Activated CD4-positive, alpha-beta T cell treated with anti-CD3 and anti-CD28 coated beads for 36 hours (primary cell): ENCODE data around the gene EXO5. TPM values are rescaled to one million over a fixed set of nuclear protein-coding genes. Genes with fewer than 3 reads are reported as not detected.
"Not testable (repeated sequence)": the region's sequence is repeated elsewhere in the genome, so short reads cannot be mapped to it uniquely, and the experiment has no call there.

Experiments used
- ATAC-seq: fragments of 200-7000 bp; cut with Tn5 transposase; one replicate; pipeline ENCODE4 v1.10.0; 2021; ENCODE audit warnings: mild to moderate bottlenecking, moderate library complexity
- CTCF ChIA-PET: fragments of 350-600 bp; sonication (Branson Sonifier 250); formaldehyde crosslinking; loops from one replicate; lab custom pipeline; 2021; ENCODE audit warnings: antibody characterized with exemption; lab: Charles Lee
- POLR2A ChIA-PET: fragments of 350-600 bp; sonication (Branson Sonifier 250); formaldehyde crosslinking; loops from one replicate; lab custom pipeline; 2021; ENCODE audit warnings: antibody characterized with exemption, inconsistent platforms; lab: Charles Lee
- DNase-seq: peaks from one replicate; pipeline ENCODE4 v3.0.0-alpha.2; 2020
- H3K27ac Mint-ChIP-seq: one replicate; pipeline ENCODE4 v1.8.0; 2021; ENCODE audit warnings: mixed read lengths
- H3K27me3 Mint-ChIP-seq: one replicate; pipeline ENCODE4 v1.8.0; 2021; ENCODE audit warnings: mixed read lengths
- H3K36me3 Mint-ChIP-seq: one replicate; pipeline ENCODE4 v1.8.0; 2021; ENCODE audit warnings: low read depth, mixed read lengths
- H3K4me1 Mint-ChIP-seq: one replicate; pipeline ENCODE4 v1.8.0; 2021; ENCODE audit warnings: mixed read lengths
- H3K4me3 Mint-ChIP-seq: one replicate; pipeline ENCODE4 v1.8.0; 2021; ENCODE audit warnings: mild to moderate bottlenecking, moderate library complexity, mixed read lengths
- H3K9me3 Mint-ChIP-seq: one replicate; pipeline ENCODE4 v1.8.0; 2021; ENCODE audit warnings: low read depth, mixed read lengths
- intact Hi-C, 2 experiments: fragments of 100-400 bp; cut with DNase I in 1 of 2; cut with micrococcal nuclease in 1 of 2; formaldehyde crosslinking; loops; one replicate each; pipeline versions ENCODE4 v1.14.2 to v1.15.1; 2022 to 2024; cut with DNase I, micrococcal nuclease
- total RNA-seq, 2 experiments: library from RNA; stranded (reverse); gene quantifications; one replicate each; pipeline ENCODE4 v1.2.3, GENCODE V29; 2021

The EXO5 gene
- total RNA-seq, 2 experiments from 2014 or later = 9.5 to 11.9 TPM

GRCh38 chr1:40546957-40547356 lies 38.4 kb downstream of the EXO5 start:
- ATAC-seq (no peak), DNase-seq (no peak)
- intact Hi-C loops = no loop called here
- ChIA-PET CTCF (no interaction called here), POLR2A (no interaction called here)
- Mint-ChIP-seq H3K27me3 (no peaks in the 10 kb centered on the region), H3K27ac (no peak overlapping the region), H3K4me3 (no peak overlapping the region), H3K36me3 (peaks cover 47% of the 10 kb centered on the region), H3K4me1 (no peaks in the 10 kb centered on the region), H3K9me3 (peaks cover 18% of the 10 kb centered on the region)

GRCh38 chr1:40553017-40553416 lies 44.5 kb downstream of the EXO5 start:
- Mint-ChIP-seq H3K27me3 (no peaks in the 10 kb centered on the region), H3K36me3 (no peaks in the 10 kb centered on the region), H3K27ac (no peak overlapping the region), H3K4me3 (no peak overlapping the region), H3K4me1 (no peaks in the 10 kb centered on the region), H3K9me3 (no peaks in the 10 kb centered on the region)
- ATAC-seq = no peak
- no peak for DNase-seq
- intact Hi-C loops = no loop called here
- ChIA-PET CTCF (interaction anchor here (0.6 to 0.7 kb wide), 2 partner anchors 21 to 289 kb away, joined by 3 read pairs; no protein-coding TSS in a partner anchor), POLR2A (no interaction called here)

DNA sequence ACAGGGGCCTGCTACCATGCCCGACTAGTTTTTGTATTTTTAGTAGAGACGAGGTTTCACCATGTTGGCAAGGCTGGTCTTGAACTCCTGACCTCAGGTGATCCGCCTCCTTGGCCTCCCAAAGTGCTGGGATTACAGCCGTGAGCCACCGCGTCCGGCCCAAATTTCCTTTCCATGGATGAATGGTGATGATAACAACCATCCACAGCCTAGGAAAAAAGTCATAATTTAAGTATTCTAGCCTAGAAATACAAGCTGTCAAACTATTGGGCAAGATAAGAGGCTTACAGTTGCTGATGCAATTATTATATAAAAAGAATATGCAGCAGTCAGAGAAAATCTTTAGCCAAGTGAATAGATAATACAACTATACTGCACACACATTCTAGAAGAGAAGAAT lies 46.2 kb downstream of the EXO5 start:
- H3K36me3 Mint-ChIP-seq, H3K4me1 Mint-ChIP-seq, DNase-seq, H3K4me3 Mint-ChIP-seq, H3K27ac Mint-ChIP-seq, H3K27me3 Mint-ChIP-seq, ATAC-seq, H3K9me3 Mint-ChIP-seq, POLR2A ChIA-PET, intact Hi-C loops: not testable (repeated sequence)
- CTCF ChIA-PET = interaction anchor here (0.7 kb wide), 2 partner anchors 145 to 691 kb away, joined by 3 read pairs; no protein-coding TSS in a partner anchor

DNA sequence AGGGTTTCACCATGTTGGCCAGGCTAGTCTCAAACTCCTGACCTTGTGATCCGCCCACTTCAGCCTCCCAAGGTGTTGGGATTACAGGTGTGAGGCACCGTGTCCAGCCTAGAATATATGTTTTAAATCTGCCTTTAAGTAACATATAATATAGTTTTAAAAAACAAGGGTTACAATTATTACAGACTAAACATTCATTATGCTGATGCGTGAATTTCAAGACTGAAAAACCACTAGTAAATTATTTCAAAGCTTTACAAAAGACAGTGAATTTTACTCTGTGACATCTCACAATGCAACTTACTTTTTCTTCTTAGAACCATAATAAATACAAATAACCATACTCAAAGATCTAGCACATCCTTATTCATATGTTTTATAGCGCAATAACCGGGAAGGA lies 47.6 kb downstream of the EXO5 start:
- H3K36me3 Mint-ChIP-seq = no peaks in the 10 kb centered on the region
- intact Hi-C loops = no loop called here
- H3K27ac Mint-ChIP-seq = no peak overlapping the region
- CTCF ChIA-PET = interaction anchor here (1.0 kb wide), 2 partner anchors 24 to 636 kb away, joined by 3 to 4 read pairs; no protein-coding TSS in a partner anchor
- no peak for DNase-seq
- no peaks in the 10 kb centered on the region for H3K27me3 Mint-ChIP-seq
- ATAC-seq = no peak
- H3K4me3 Mint-ChIP-seq = no peak overlapping the region
- H3K9me3 Mint-ChIP-seq = no peaks in the 10 kb centered on the region
- POLR2A ChIA-PET = no interaction called here
- no peaks in the 10 kb centered on the region for H3K4me1 Mint-ChIP-seq

DNA sequence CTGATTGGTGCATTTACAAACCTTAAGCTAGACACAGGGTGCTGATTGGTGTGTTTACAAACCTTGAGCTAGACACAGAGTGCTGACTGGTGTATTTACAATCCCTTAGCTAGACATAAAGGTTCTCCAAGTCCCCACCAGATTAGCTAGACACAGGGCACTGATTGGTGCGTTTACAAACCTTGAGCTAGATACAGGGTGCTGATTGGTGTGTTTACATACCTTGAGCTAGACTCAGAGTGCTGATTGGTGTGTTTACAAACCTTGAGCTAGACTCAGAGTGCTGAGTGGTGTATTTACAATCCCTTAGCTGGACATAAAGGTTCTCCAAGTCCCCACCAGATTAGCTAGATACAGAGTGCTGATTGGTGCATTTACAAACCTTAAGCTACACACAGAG lies 49.7 kb downstream of the EXO5 start:
- ATAC-seq, POLR2A ChIA-PET, intact Hi-C loops, H3K9me3 Mint-ChIP-seq, H3K36me3 Mint-ChIP-seq, H3K27ac Mint-ChIP-seq, H3K27me3 Mint-ChIP-seq, H3K4me1 Mint-ChIP-seq, H3K4me3 Mint-ChIP-seq, DNase-seq: not testable (repeated sequence)
- CTCF ChIA-PET = interaction anchor here (0.8 kb wide), 1 partner anchor 118 kb away, joined by 4 read pairs; no protein-coding TSS in a partner anchor

DNA sequence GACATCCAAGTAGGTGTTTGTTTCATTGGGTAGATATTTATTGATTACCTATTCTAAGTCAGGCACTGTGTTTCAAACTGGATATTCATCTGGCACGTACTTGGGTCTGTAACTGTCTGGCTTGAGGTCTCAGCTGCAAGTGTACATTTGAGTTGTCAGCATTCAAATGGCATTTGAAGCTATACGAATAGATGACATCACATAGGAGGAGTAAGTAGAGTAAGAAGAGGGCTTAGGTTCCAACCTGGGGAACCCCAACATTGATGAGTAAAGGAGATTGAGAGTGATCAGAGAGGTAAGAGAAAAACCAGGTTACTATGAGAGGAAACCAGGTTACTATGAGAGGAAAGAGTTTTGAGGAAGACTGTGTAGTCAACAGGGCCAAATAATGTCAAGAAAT lies 53.6 kb downstream of the EXO5 start:
- H3K27ac Mint-ChIP-seq = no peak overlapping the region
- peaks cover 12% of the 10 kb centered on the region for H3K4me1 Mint-ChIP-seq
- POLR2A ChIA-PET = no interaction called here
- H3K4me3 Mint-ChIP-seq = no peak overlapping the region
- peaks cover 8% of the 10 kb centered on the region for H3K27me3 Mint-ChIP-seq
- no peaks in the 10 kb centered on the region for H3K36me3 Mint-ChIP-seq
- peaks cover 3% of the 10 kb centered on the region for H3K9me3 Mint-ChIP-seq
- CTCF ChIA-PET = no interaction called here
- DNase-seq = peak; percentile 9
- intact Hi-C loops = no loop called here
- ATAC-seq = peak; percentile 84

DNA sequence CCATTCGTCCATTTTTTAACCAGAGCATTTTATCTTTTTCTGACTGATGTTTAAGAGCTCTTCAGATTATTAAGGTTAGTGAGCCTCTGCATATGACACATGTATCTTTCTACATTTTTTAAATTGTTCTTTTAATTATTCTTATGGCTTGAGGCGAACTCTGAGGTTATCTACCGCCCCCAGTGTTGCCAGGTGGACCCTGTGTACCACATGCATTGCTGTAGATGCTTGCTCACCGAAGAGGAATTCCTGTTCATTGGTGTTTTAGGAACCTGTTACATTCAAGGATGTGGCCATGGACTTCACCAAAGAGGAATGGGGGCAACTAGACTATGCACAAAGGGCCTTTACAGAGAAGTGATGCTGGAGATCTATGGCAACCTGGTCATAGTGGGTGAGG lies 54.7 kb downstream of the EXO5 start:
- POLR2A ChIA-PET = no interaction called here
- intact Hi-C loops = no loop called here
- peaks cover 12% of the 10 kb centered on the region for H3K4me1 Mint-ChIP-seq

DNA sequence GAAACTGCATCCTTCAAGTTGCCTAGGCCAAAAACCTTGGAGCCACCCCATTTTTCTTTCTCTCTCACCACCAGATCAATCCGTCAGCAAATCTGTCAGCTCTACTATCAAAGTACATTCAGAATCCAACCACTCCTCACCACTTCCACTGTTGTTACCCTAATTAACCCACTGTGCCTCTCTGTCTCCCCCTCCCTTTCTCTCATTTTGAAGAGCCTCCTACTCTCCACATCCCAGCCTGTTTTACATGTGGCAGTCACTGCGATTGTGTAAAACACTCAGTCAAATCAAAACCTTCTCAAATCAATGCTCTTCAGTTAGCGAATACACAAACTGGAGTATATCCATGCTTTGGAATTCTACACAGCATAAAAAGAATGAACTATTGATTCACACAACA lies 55.9 kb downstream of the EXO5 start:
- Mint-ChIP-seq H3K4me3 (no peak overlapping the region), H3K4me1 (peaks cover 12% of the 10 kb centered on the region), H3K27me3 (peaks cover 8% of the 10 kb centered on the region), H3K36me3 (no peaks in the 10 kb centered on the region), H3K9me3 (peaks cover 3% of the 10 kb centered on the region), H3K27ac (no peak overlapping the region)
- intact Hi-C loops = no loop called here
- POLR2A ChIA-PET = no interaction called here
- DNase-seq = no peak
- no peak for ATAC-seq
- CTCF ChIA-PET = no interaction called here

More for the DNA sequence above, 54.7 kb downstream of the EXO5 start:
- DNase-seq (no peak), ATAC-seq (no peak)
- Mint-ChIP-seq H3K27ac (no peak overlapping the region), H3K4me3 (no peak overlapping the region), H3K36me3 (no peaks in the 10 kb centered on the region), H3K9me3 (peaks cover 3% of the 10 kb centered on the region), H3K27me3 (peaks cover 8% of the 10 kb centered on the region)
- CTCF ChIA-PET = interaction anchor here (0.7 kb wide), 1 partner anchor 31 kb away, joined by 4 read pairs; the partner anchor contains the start of gene ZNF684

- no peak overlapping the region for H3K27ac Mint-ChIP-seq
Measured at GRCh38 chr1:40564913-40565312, 56.3 kb downstream of the EXO5 start.

More at GRCh38 chr1:40564913-40565312, 56.3 kb downstream of the EXO5 start:
- ATAC-seq = no peak
- ChIA-PET CTCF (no interaction called here), POLR2A (no interaction called here)
- DNase-seq = no peak
- Mint-ChIP-seq H3K27me3 (peaks cover 8% of the 10 kb centered on the region), H3K4me1 (peaks cover 12% of the 10 kb centered on the region), H3K36me3 (no peaks in the 10 kb centered on the region), H3K4me3 (no peak overlapping the region), H3K9me3 (peaks cover 3% of the 10 kb centered on the region)
- intact Hi-C loops = no loop called here

Other genes starting within 250 kb of the EXO5 start
- gene COL9A2, start 191.5 kb upstream of the EXO5 start, total RNA-seq = 1 to 10 TPM; 2.5 to 3.0 TPM
- 100 to 1,000 TPM; 241 to 258 TPM for gene SMAP2, start 135.0 kb upstream of the EXO5 start, total RNA-seq
- gene ZFP69B, start 58.3 kb upstream of the EXO5 start, total RNA-seq = 1 to 10 TPM; 4.6 to 5.3 TPM
- gene ZFP69, start 31.5 kb upstream of the EXO5 start, total RNA-seq = 1 to 10 TPM; 4.6 to 5.4 TPM
- 1 to 10 TPM; 4.5 to 6.6 TPM for gene ZNF684, start 22.9 kb downstream of the EXO5 start, total RNA-seq
- gene RIMS3, start 156.9 kb downstream of the EXO5 start, total RNA-seq = 1 to 10 TPM; 2.7 TPM
- 10 to 100 TPM; 53.6 to 85.4 TPM for gene NFYC, start 182.9 kb downstream of the EXO5 start, total RNA-seq